KMS-11 (cell line): ENCODE results near the gene CPNE5.
A peak's percentile ranks its signal among the peaks of the same experiment; 100 is the strongest.

Experiments used
- H2AFZ ChIP-seq: fragments of 200-600 bp; sonication (generic); 2 replicates; pipeline ENCODE4 v1.6.1; 2016; ENCODE audit warnings: antibody characterized with exemption, mixed run types, low read depth
- H3K27ac ChIP-seq: fragments of 200-600 bp; sonication (generic); 2 replicates; pipeline ENCODE4 v1.6.1; 2016; ENCODE audit warnings: mild to moderate bottlenecking, mixed run types
- H3K27me3 ChIP-seq: fragments of 200-600 bp; sonication (generic); 2 replicates; pipeline ENCODE4 v1.6.1; 2017; ENCODE audit warnings: mild to moderate bottlenecking, low read depth, mixed run types, moderate library complexity; ENCODE audit not compliant: insufficient read depth
- H3K36me3 ChIP-seq: fragments of 200-600 bp; sonication (generic); 2 replicates; pipeline ENCODE4 v1.6.1; 2017; ENCODE audit warnings: mild to moderate bottlenecking, mixed run types; ENCODE audit not compliant: insufficient read depth
- H3K4me1 ChIP-seq: fragments of 200-600 bp; sonication (generic); 2 replicates; pipeline ENCODE4 v1.6.1; 2016; ENCODE audit warnings: mild to moderate bottlenecking, low read depth, mixed run types; ENCODE audit not compliant: poor library complexity, severe bottlenecking
- H3K4me2 ChIP-seq: fragments of 200-600 bp; sonication (generic); 2 replicates; pipeline ENCODE4 v1.7.0; 2016; ENCODE audit warnings: mild to moderate bottlenecking, mixed run types
- H3K4me3 ChIP-seq: fragments of 200-600 bp; sonication (generic); IDR thresholded peaks from 2 replicates; pipeline ENCODE4 v1.6.1; 2017; ENCODE audit warnings: low read depth, low read length, mixed read lengths; ENCODE audit not compliant: insufficient read depth
- H3K79me2 ChIP-seq: fragments of 200-600 bp; sonication (generic); 2 replicates; pipeline ENCODE4 v1.6.1; 2016; ENCODE audit warnings: low read depth, mixed run types; ENCODE audit not compliant: insufficient read depth
- H3K9ac ChIP-seq: fragments of 200-600 bp; sonication (generic); 2 replicates; pipeline ENCODE4 v1.6.1; 2016; ENCODE audit warnings: mild to moderate bottlenecking, mixed run types
- H4K20me1 ChIP-seq: fragments of 200-600 bp; sonication (generic); 2 replicates; pipeline ENCODE4 v1.6.1; 2016; ENCODE audit warnings: mild to moderate bottlenecking, mixed run types; ENCODE audit not compliant: insufficient read depth
- TF ChIP-seq, protein P1 (sequence below): fragments of 200-600 bp; sonication (generic); conservative IDR thresholded peaks from 2 replicates; pipeline ENCODE4 v1.6.1; 2017; ENCODE audit warnings: low read depth, mild to moderate bottlenecking, antibody characterized with exemption, low read length, moderate library complexity, mixed read lengths

The CPNE5 gene

DNA sequence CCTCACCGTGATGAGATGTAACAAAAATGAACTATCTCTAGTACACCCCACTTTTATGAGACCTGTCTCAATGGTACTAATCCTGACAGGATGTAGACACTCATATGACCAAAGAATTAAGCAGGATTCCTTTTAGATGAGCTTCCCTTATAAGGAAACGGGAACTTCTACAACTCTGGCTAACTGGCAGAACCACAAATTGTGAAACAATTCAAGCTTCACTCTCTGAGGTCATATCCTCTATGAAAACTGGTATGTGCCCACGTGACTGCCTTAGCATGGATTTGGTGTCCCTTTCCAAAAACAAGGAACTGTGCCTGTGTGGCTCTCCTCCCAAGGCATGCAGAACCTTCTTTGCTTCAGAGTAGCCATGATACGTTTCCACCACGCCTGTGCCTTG lies 14.1 kb upstream of the CPNE5 start:
- H3K27me3 ChIP-seq: no peaks in the 10 kb centered on the region
- H3K36me3 ChIP-seq: peaks cover 7% of the 10 kb centered on the region; the same call in 1 of the 2 replicates
- no peak overlapping the region for H3K4me2 ChIP-seq
- H3K79me2 ChIP-seq: no peaks in the 10 kb centered on the region
- no peaks in the 10 kb centered on the region for H3K4me1 ChIP-seq
- H3K27ac ChIP-seq: no peak overlapping the region
- no peaks in the 10 kb centered on the region for H4K20me1 ChIP-seq
- H2AFZ ChIP-seq: no peak overlapping the region
- TF ChIP-seq, protein P1, sequence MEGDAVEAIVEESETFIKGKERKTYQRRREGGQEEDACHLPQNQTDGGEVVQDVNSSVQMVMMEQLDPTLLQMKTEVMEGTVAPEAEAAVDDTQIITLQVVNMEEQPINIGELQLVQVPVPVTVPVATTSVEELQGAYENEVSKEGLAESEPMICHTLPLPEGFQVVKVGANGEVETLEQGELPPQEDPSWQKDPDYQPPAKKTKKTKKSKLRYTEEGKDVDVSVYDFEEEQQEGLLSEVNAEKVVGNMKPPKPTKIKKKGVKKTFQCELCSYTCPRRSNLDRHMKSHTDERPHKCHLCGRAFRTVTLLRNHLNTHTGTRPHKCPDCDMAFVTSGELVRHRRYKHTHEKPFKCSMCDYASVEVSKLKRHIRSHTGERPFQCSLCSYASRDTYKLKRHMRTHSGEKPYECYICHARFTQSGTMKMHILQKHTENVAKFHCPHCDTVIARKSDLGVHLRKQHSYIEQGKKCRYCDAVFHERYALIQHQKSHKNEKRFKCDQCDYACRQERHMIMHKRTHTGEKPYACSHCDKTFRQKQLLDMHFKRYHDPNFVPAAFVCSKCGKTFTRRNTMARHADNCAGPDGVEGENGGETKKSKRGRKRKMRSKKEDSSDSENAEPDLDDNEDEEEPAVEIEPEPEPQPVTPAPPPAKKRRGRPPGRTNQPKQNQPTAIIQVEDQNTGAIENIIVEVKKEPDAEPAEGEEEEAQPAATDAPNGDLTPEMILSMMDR: no peak
- no peak overlapping the region for H3K4me3 ChIP-seq
- no peak overlapping the region for H3K9ac ChIP-seq

- H3K27me3 ChIP-seq: no peaks in the 10 kb centered on the region
- H3K79me2 ChIP-seq: no peaks in the 10 kb centered on the region
- no peak overlapping the region for H3K4me2 ChIP-seq
- no peak overlapping the region for H3K9ac ChIP-seq
- H3K4me3 ChIP-seq: no peak overlapping the region
- no peak overlapping the region for H3K27ac ChIP-seq
- H3K4me1 ChIP-seq: no peaks in the 10 kb centered on the region
- no peak overlapping the region for H2AFZ ChIP-seq
- TF ChIP-seq, protein P1: no peak
- peaks cover 7% of the 10 kb centered on the region; the same call in 1 of the 2 replicates for H3K36me3 ChIP-seq
- no peaks in the 10 kb centered on the region for H4K20me1 ChIP-seq
These were observed 13.4 kb upstream of the CPNE5 start for GRCh38 chr6:36852481-36853147.

DNA sequence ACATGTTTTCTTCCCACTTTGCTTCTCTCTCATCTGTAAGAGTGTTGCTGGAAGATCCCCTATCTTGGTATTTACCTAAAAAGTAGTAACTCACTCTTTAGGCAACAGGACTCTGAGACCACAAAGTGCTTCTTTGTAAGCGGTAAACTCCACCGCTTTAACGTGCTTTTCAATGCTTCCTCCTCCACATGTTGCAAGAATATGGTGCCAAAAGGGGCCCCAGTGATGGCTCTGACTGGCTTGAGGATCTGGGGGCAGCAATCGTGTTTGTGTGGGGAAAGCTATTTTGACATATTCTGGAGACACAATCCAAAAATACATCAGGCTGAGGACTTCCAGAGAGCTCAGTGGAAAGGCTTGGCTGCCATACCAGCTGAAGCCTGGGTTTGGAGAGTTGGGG lies 12.4 kb upstream of the CPNE5 start:
- H3K9ac ChIP-seq: no peak overlapping the region

DNA sequence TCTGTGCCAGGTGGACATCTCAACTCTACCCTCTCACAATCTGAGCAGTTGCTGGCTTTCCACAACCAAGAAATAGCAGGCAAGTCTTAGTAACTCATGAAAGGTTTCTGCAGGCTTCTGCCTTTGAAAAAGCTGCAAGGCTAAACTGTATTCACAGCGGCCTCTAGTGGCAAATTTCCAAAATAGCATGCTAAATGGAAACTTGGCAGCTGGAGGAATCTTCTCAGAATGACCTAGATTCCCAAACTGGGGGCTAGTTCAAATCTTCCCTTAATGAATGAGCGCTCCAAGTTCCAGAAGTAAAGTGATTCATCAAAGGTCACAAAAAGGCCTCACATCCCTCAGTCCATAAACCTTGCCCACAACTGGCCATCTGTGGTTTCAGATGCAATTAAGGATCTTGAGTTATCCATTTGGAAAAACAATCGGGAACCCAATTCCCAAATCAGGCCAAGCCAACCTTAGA lies 11.9 kb upstream of the CPNE5 start:
- H3K9ac ChIP-seq: no peak overlapping the region
- no peaks in the 10 kb centered on the region for H4K20me1 ChIP-seq
- no peak overlapping the region for H3K4me2 ChIP-seq
- H2AFZ ChIP-seq: no peak overlapping the region
- no peak overlapping the region for H3K4me3 ChIP-seq
- TF ChIP-seq, protein P1: peak; percentile 84
- no peak overlapping the region for H3K27ac ChIP-seq
- H3K4me1 ChIP-seq: no peaks in the 10 kb centered on the region
- H3K79me2 ChIP-seq: no peaks in the 10 kb centered on the region
- H3K27me3 ChIP-seq: no peaks in the 10 kb centered on the region
- peaks cover 7% of the 10 kb centered on the region; the same call in 1 of the 2 replicates for H3K36me3 ChIP-seq

More for the DNA sequence above, 12.4 kb upstream of the CPNE5 start:
- Histone ChIP-seq H3K79me2 (no peaks in the 10 kb centered on the region), H3K27me3 (no peaks in the 10 kb centered on the region), H3K36me3 (peaks cover 7% of the 10 kb centered on the region; the same call in 1 of the 2 replicates), H3K27ac (no peak overlapping the region), H4K20me1 (no peaks in the 10 kb centered on the region), H3K4me3 (no peak overlapping the region), H3K4me1 (no peaks in the 10 kb centered on the region), H3K4me2 (no peak overlapping the region), H2AFZ (no peak overlapping the region)
- TF ChIP-seq, protein P1: no peak
